Hematopoietic multipotent progenitor cell treated with erythropoietin and hydrocortisone succinate and interleukin-3 and kit ligand, for 4 days (in vitro differentiated cells): ENCODE data around the gene SIGLEC9.
"Not testable (repeated sequence)": the region's sequence is repeated elsewhere in the genome, so short reads cannot be mapped to it uniquely, and the experiment has no call there.

Experiments used
- DNase-seq: peaks from one replicate; pipeline ENCODE4 v3.0.0-alpha.2; 2015

SIGLEC9 gene

DNA sequence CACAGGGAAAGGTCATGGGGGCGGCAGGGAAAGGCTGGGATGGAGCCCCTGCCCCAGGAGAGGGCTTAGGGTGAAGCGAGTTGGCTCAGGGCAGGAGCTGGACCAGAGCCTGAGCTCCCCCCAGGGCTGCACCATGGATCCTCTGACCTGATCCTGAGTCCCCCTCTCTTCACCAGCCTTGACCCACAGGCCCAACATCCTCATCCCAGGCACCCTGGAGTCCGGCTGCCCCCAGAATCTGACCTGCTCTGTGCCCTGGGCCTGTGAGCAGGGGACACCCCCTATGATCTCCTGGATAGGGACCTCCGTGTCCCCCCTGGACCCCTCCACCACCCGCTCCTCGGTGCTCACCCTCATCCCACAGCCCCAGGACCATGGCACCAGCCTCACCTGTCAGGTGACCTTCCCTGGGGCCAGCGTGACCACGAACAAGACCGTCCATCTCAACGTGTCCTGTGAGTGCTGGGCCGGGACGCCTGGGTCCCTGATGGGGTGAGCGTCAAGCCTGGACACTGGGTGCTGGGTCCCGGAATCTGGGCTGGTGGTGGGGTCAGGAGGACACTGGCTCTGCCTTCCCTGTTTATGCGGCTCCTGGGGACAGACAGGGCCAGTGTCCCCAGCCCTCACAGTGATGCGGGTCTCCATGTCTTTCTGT is 842 bp downstream of the SIGLEC9 start:
- DNase-seq, result no peak

DNA sequence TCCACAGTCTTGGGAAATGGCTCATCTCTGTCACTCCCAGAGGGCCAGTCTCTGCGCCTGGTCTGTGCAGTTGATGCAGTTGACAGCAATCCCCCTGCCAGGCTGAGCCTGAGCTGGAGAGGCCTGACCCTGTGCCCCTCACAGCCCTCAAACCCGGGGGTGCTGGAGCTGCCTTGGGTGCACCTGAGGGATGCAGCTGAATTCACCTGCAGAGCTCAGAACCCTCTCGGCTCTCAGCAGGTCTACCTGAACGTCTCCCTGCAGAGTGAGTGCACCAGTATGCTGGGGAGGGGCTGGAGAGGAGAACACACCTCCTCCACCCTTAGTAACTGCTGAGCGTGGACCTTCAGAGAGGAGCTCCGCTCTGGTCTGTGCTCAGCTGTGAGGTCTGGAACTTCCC is 2.3 kb downstream of the SIGLEC9 start:
- DNase-seq, result no peak

DNA sequence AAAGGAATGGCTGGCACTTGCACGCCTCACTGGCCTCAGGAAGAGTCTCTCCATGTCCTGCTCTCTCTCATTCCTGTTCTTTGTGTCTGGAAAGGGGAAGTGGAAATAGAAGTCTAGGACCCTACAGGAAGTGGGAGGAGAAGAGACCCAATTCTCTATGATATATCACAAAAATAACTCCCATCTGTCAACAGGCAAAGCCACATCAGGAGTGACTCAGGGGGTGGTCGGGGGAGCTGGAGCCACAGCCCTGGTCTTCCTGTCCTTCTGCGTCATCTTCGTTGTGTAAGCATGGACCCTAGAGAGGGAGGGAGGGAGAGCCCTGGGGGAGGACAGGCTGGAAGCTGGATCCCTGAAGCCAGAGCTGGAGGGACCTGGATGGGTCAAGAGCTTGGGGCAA is 3.0 kb downstream of the SIGLEC9 start:
- peak; percentile 82 for DNase-seq

DNA sequence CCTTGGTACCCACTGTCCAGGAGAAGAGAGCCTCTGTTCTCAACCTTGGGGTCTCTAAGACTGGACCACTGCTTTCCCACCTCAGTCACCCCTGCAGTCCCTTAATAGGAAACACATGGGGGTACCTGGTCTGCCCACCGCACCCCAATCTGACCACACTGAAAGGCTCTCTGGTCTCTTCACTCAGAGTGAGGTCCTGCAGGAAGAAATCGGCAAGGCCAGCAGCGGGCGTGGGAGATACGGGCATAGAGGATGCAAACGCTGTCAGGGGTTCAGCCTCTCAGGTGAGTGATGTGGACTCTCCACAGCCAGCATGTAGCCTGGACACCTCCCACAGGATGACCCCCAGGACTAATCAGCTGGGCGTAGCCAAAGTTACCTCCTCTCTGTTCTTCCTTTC is 3.5 kb downstream of the SIGLEC9 start:
- DNase-seq, result no peak

DNA sequence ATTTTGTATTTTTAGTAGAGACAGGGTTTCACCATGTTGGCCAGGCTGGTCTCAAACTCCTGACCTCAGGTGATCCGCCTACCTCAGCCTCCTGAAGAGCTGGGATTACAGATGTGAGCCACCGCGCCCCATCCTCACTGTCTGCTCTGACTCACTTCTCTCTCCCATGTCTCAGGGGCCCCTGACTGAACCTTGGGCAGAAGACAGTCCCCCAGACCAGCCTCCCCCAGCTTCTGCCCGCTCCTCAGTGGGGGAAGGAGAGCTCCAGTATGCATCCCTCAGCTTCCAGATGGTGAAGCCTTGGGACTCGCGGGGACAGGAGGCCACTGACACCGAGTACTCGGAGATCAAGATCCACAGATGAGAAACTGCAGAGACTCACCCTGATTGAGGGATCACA is 5.0 kb downstream of the SIGLEC9 start:
- DNase-seq, result no peak

DNA sequence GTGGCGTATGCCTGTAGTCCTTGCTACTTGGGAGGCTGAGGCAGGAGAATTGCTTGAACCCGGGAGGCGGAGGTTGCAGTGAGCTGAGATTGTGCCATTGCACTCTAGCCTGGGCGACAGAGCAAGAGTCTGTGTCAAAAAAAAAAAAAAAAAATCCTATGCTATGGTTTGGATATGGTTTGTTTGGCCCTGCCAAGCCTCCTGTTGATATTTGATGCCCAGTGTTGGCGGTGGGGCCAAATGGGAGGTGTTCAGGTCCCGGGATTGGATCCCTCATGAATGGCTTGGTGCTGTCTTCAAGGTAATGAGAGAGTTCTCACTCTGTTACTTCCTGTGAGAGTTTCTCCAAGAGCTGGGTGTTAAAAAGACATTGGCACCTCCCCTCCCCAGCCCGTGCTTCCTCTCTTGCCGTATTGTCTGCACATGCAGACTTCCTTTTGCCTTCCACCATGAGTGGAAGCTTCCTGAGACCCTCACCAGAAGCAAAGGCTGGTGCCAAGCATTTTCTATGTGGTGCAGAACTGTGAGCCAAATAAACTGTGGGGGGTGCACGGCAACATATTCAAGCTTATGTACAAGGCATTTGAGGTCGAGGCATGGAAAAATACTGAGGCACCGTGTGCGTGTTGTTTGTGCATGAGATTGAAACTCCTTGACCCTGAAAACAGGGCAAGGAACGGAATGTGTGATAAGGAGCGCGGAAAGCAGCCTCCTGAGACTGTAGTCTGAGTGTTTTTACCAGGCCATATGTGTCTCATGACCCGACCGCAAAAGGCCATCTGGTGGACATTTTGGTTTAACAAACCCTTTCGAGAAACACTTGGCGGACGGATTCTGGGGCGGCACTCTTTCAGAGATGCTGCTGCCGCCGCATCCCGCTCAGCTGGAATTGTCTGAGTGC is 7.3 kb downstream of the SIGLEC9 start:
- DNase-seq, result peak; percentile 85

DNA sequence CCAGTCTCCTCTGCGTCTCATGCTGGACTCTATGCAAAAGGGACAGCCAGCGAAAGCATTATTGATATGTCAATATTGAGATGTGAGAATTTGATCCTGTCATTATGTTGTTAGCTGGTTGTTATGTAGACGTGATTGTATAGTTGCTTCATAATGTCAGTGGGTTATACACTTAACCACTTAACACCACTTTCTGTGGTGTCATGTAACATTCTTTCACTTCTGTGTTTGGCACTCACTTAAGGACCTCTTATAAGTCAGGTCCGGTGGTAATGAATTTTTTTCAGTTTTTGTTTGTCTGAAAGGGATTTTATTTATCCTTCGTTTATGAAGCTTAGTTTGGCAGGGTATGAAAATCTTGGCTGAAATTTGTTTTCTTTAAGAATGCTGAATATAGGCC is 10.3 kb downstream of the SIGLEC9 start:
- no peak for DNase-seq

DNA sequence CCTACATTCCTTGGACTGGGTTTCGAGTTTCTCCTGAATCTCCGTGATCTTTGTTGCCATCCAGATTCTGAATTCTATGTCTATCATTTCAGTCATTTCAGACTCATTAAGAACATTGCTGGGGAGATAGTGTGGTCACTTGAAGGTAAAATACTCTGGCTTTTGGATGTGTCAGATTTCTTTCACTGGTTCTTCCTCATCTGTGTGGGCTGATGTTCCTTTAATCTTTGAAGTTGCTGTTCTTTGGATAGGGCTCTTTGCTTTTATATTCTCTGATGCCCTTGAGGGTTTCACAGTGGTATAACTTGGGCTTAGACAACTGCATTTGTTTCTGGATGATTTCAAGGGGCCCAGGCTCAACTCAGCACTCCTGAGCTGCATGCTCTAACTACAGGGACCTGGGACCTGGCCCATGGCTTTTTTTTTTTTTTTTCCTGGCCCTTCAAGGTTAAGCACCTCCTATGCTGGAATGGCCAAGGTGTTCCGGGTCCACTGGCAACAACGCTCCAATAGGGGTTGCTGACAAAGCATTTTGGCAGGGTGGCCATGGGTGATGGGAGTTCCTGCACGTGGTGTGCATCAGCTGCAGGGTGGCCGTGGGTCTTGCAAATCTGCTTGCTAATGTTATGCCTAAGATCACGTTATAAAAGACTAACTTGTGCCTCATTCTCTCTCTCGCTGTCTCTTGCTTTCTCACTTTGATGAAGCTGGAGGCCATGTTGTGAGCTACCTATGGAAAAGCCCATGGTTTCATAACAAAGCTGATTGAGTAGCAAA is 11.5 kb downstream of the SIGLEC9 start:
- DNase-seq, result no peak

DNA sequence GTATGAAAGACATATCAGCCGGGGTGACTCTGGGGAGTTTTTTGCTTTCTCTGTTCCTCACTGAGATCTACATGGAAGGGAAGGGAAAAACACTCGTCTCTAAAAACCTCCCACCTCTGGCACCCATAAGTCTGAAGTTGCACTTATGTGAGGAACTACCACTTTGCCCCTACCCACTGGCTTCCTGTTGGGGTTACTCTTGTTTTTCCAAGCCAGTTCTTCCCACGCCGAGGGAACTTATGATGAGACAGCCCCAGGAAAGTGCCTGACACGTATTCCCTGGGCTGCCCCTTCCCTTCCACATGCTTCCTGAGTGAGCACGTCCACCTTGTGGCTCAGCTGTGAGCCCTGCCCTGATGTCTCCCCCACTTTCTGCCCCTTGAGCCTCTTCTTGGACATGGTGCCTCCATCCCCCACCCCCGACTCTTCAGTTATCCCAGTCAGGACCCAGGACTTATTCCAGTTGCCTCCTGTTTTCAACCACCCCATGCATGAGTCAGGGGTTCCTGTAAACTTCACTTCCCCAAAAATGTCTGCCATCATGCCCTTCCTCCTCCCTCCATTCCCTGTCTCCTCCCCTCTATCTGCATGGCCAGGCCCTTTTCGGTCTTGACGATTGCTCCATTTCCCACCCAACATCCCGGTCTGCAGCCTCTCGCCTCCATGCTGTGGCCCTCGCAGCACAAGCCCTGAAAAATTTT is 12.3 kb downstream of the SIGLEC9 start:
- DNase-seq, result peak; percentile 66

DNA sequence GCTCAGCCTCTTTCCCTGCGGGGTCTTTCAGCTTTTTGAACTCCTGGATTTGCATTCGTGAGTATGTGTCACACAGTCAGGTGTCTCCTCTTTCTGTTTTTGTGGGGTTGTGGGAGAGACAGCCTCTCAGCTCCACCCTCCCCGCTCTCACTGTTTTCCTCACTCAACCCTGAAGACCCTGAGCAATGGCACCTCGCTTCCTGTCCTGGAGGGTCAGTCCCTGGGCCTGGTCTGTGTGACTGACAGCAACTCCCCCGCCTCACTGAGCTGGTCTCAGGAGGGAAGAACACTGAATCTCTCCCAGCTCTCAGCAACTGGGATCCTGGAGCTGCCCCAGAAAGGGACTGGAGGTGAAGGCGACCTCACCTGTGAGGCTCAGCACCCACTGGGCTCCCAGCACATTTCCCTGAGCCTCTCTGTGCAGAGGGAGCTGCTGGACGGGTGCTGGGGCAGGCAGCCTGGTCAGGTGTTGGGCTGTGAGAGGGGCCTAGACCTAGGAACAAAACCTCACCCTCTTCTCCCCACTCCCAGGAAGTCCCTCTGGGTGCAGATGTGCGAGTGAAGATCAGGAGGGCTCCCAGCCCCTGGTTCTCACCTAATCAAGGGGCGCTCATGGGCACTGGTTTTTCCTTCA is 13.2 kb downstream of the SIGLEC9 start:
- no peak for DNase-seq

DNA sequence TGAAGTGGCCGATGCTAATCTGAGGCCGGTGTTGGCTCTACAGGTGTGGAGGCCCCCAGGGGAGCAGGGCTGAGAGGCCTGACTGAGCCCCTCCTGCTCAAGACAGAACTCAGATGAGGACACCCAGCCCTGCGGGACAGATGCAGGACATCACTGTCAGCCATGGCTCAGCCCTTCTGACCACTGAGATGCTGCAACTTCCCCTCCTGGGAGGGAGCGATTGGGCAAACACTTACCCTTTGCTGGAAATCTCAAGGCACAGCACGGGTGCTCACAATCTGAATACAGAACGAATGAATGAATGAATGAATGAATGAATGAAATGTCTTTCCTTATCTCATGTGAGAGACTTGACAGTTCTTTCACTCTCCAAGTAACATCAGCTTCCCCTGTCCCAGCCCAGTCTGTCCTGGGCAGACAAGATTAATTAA is 13.9 kb downstream of the SIGLEC9 start:
- DNase-seq, result peak; percentile 78

DNA sequence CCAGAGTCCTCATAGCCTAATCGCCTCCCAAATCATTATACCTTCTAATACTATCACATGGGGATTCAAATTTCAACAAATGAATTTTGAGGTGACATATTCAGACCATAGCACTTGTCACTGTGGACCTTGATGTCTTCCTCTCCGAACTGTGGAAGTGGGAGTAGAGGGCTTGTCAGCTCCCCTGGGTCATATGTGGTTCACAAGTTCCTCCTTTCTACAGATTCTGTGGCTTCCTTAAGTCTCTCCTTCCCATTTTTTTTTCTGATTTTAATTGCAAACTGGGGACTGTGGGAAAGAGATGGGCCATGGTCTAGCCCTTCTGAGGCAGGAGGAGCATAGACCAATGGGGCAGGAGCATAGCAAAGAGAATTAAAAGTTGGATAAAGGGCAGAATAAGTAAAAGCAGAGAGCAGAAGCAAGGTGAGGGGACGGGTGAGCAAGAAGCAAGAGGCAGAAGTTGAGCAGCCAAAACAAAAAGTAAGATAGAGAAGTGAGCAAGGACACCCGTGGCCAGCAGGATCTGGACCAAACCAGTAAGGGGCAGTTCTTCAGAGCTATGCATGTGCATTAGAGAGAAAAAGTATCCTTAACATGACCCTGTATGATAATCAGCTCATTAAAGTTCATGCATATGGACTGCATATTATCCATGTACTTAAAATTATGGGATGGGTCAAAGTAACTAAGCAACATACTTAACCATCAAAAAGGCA is 14.8 kb downstream of the SIGLEC9 start:
- DNase-seq, result peak; percentile 55

DNA sequence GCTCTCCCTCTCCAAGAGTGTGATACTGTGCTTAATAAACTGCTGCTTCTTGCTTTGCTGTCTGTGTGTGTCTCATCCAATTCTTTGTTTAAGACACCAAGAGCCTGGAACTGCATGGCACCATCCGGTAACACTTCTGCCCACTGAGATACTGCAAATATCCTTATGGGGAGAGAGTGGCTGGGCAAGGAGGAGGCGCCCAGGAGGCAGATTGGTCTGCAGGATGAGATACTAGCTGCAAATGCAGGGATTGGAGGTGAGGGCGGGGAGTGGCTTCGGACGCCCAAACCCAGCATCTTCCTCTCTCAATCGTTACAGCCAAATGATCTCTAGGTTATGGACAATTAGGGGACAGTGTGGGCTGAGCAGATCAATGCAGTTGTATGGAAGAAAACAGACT is 15.7 kb downstream of the SIGLEC9 start:
- no peak for DNase-seq

DNA sequence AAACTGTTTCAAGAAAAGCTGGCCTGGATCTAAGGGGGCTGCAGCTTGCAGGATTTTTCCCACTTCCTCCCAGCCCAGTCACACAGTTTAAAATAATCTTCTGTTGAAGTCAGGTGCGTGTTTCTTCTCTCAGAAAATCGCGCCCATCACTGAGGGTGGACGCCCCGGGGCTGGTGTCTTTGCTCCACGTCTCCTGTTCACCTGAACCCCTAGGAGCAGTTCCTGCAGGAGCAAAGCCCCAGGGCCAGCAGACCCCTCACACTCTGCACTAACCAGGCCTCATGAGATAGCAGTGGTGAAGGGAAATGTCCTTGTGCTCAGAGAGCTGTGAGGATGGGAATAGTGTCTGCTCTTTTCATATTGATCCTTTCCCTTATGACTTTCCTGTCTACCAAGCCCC is 16.5 kb downstream of the SIGLEC9 start:
- no peak for DNase-seq

DNA sequence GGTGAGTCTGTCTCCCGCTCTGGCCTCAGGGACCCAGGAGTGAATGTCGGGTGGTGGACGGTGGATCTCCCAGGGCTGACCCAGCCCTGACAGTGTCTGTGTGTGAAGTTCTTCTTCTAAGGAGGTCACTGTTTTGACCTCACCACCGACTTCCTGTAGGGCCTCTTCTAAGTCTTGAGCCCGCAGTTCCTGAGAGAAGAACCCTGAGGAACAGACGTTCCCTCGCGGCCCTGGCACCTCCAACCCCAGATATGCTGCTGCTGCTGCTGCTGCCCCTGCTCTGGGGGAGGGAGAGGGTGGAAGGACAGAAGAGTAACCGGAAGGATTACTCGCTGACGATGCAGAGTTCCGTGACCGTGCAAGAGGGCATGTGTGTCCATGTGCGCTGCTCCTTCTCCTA is 17.4 kb downstream of the SIGLEC9 start, which contains the start of gene SIGLEC7:
SIGLEC7 (plus strand) TSS at position 183 of the 400 bp plus-strand sequence; CDS start at position 252, 69 bp downstream.
- DNase-seq, result no peak

DNA sequence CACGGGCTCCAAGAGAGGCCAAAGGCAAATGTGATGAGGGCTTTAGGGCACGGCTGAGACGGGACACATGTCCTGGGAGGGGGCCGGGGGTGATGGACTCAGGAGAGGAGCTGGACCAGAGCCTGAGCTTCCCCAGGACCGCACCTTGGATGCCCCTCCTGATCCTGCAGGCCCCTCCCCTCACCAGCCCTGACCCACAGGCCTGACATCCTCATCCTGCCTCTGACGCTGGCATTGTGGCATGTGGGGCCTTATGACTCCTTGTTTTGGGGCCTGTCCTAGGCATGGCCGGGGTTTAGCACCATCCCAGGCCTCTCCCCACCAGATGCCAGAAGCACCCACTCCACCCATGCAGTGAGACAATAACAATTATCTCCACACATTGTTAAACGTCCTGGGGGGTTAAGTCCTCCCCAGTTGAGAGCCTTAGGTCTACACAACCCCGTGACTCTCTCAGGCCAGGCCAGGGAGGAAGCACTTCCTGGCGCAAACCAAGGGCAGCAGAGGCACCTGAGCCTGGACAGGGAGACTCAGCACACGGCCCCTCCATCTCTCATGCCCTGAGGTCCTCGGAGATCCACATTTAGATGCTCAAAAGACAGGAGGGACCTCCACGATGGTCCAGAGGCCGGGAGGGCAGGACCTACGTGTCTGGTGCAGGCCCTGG is 18.2 kb downstream of the SIGLEC9 start:
- DNase-seq, result not testable (repeated sequence)

DNA sequence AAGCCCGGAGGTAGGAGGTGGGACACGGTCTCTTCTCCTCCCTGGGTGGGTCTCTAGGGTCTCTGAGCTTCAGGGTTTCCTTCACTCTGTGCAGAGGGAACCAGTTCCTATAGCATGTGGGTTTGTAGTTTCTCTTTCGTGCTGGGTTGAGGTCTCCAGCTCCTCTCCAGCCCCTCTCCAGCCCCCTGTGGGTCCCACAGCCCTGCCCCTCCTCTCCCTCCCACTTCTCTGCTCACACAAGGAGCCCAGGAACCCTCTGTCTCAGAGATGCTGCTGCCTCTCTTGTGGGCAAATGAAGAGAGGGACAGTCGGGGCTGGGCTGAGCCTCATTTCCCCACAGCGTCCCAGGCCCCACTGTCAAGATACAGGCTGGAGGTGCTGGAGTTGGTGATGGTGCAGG is 18.8 kb downstream of the SIGLEC9 start:
- DNase-seq, result no peak

DNA sequence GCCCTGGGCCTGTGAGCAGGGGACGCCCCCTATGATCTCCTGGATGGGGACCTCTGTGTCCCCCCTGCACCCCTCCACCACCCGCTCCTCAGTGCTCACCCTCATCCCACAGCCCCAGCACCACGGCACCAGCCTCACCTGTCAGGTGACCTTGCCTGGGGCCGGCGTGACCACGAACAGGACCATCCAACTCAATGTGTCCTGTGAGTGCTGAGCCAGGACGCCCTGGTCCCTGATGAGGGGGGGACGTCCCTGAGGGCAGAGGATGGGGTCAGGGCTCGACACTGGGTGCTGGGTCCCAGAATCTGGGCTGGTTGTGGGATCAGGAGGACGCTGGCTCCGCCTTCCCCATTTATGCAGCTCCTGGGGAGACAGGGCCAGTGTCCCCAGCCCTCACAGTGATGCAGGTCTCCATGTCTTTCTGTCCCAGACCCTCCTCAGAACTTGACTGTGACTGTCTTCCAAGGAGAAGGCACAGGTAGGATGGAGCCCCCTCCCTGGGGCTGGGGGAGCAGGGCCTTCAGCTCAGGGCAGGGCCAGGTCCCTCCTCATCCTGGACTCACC is 19.9 kb downstream of the SIGLEC9 start:
- no peak for DNase-seq

DNA sequence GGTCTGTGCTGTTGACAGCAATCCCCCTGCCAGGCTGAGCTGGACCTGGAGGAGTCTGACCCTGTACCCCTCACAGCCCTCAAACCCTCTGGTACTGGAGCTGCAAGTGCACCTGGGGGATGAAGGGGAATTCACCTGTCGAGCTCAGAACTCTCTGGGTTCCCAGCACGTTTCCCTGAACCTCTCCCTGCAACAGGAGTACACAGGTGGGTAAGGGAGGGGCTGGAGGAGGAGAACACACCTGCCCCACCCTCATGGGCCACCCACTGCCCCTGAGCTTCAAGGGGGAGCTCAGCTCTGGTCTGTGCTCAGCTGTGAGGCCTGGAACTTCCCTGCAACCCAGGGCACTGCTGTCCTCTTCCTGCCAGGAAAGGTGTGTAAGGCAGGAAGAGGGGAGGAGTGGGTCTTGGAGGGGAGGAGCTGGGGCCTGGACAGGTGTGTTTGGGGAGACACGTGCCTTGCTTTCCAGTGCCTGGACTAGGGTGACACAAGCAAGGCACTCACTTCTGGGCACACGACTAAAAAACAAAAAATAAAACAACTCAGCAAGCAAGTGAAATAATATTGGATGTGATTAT is 21.3 kb downstream of the SIGLEC9 start:
- DNase-seq, result no peak

DNA sequence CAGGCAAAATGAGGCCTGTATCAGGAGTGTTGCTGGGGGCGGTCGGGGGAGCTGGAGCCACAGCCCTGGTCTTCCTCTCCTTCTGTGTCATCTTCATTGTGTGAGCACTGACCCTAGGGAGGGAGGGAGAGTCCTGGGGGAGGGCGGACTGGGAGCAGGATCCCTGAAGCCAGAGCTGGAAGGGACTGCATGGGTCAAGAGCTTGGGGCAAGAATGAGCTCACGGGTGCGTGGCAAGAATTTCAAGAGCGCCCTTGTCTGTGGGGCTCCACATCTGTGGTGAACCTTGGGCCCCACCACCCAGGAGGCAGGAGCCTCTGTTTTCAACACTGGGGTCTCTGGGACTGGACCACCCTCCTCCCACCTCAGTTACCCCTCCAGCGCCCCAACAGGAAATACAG is 22.0 kb downstream of the SIGLEC9 start:
- DNase-seq, result no peak
